CD4-positive, alpha-beta T cell treated with Interleukin-15 for 1 hour (primary cell): ENCODE data around the gene METTL24.

Experiments
- DNase-seq: peaks from one replicate; pipeline ENCODE4 v3.0.0-alpha.2; 2020

Gene METTL24

GRCh38 chr6:110332281-110332680 is 25.9 kb downstream of the METTL24 start:
- DNase-seq = no peak

- DNase-seq = no peak
Observed at GRCh38 chr6:110331816-110332215, 26.3 kb downstream of the METTL24 start.

GRCh38 chr6:110331390-110331789 is 26.8 kb downstream of the METTL24 start:
- DNase-seq = no peak

- no peak for DNase-seq
Observed at GRCh38 chr6:110329714-110330436, 28.3 kb downstream of the METTL24 start.

GRCh38 chr6:110329348-110329713 is 28.8 kb downstream of the METTL24 start:
- no peak for DNase-seq

GRCh38 chr6:110328259-110328658 is 29.9 kb downstream of the METTL24 start:
- no peak for DNase-seq

GRCh38 chr6:110327391-110327790 is 30.8 kb downstream of the METTL24 start:
- no peak for DNase-seq

- DNase-seq = no peak
Observed at GRCh38 chr6:110326609-110327008, 31.5 kb downstream of the METTL24 start.

GRCh38 chr6:110326057-110326456 is 32.1 kb downstream of the METTL24 start:
- no peak for DNase-seq

- no peak for DNase-seq
Observed at GRCh38 chr6:110325197-110325596, 33.0 kb downstream of the METTL24 start.

GRCh38 chr6:110324548-110324947 is 33.6 kb downstream of the METTL24 start:
- no peak for DNase-seq

- DNase-seq = no peak
Observed at GRCh38 chr6:110323258-110323657, 34.9 kb downstream of the METTL24 start.

- no peak for DNase-seq
Observed at GRCh38 chr6:110322874-110323242, 35.3 kb downstream of the METTL24 start.

GRCh38 chr6:110322151-110322873 is 35.8 kb downstream of the METTL24 start:
- no peak for DNase-seq

- no peak for DNase-seq
Observed at GRCh38 chr6:110320307-110320706, 37.8 kb downstream of the METTL24 start.

GRCh38 chr6:110319843-110320242 is 38.3 kb downstream of the METTL24 start:
- no peak for DNase-seq

- DNase-seq = no peak
Observed at GRCh38 chr6:110319381-110319780, 38.8 kb downstream of the METTL24 start.

GRCh38 chr6:110318971-110319370 is 39.2 kb downstream of the METTL24 start:
- DNase-seq = no peak

GRCh38 chr6:110317646-110318045 is 40.5 kb downstream of the METTL24 start:
- DNase-seq = no peak

GRCh38 chr6:110317189-110317588 is 41.0 kb downstream of the METTL24 start:
- DNase-seq = no peak

- DNase-seq = no peak
Observed at GRCh38 chr6:110315869-110316398, 42.2 kb downstream of the METTL24 start.

- no peak for DNase-seq
Observed at GRCh38 chr6:110315207-110315868, 42.8 kb downstream of the METTL24 start.

GRCh38 chr6:110310861-110311446 is 47.2 kb downstream of the METTL24 start:
- DNase-seq = no peak
